Measurements from ENCODE around the gene NACC1. TPM values are rescaled to one million over a fixed set of nuclear protein-coding genes. Genes with fewer than 3 reads are reported as not detected.

Gene NACC1
- total and polyA plus RNA-seq, 2 of the 8 experiments (the other 6 are each of a cell fraction or from before 2014, with no cell fraction given) = 234 to 301 TPM

DNA sequence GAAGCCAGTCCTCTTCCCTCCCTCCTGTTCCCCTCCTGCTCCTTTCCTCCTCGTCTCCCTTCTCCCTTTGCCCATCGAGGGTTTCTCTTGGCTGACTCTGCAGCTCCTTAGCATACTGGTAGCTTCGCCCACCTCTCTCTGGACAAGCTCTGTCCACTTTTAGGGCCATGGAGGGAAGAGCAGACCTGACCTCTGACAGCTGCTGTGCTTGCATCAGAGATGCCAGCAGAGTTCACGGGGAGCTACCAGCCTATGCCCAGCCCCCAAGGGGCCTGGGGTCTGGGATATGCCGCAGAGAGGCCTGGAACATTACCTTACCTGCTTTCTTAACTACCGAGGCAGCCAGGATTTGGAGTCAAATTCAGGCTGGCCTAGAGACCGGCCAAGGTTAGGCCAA, 35.1 kb upstream of the NACC1 start:
- peak overlapping the region; percentile 68; the same call in 1 of the 2 replicates for H2AFZ ChIP-seq (ENCODE audit: low read length)
- no peaks in the 10 kb centered on the region for H3K36me3 ChIP-seq (ENCODE audit: control insufficient read depth in 2 of 4, insufficient read depth in 4 of 4, low read length in 3 of 4)
- DNase-seq (ENCODE audit: low read depth in 1 of 2, low spot score in 2 of 2) (no peak), FAIRE-seq (no peak)
- H2BK5ac ChIP-seq (ENCODE audit: low read depth, low read length) = peak overlapping the region; percentile 68
- H3K56ac ChIP-seq (replicated peaks; ENCODE audit: insufficient read length, low read depth, low read length) = no peak overlapping the region
- no peak overlapping the region for H3K4ac ChIP-seq (replicated peaks; ENCODE audit: insufficient read length, low read depth, low read length)
- H3K23ac ChIP-seq (ENCODE audit: insufficient read length) = no peak overlapping the region
- H3K27ac ChIP-seq (ENCODE audit: low read depth, low read length) = no peak overlapping the region
- H3K4me2 ChIP-seq (ENCODE audit: insufficient read depth in 1 of 2, low read depth in 2 of 2, low read length in 2 of 2) = peak overlapping the region; percentile 5 to 27; a peak in 2 of 4 replicates
- ChIA-PET POLR2A (ENCODE audit: partially characterized antibody) (interaction anchor here (0.6 to 2.0 kb wide), 4 partner anchors 9 to 126 kb away, joined by 3 to 8 read pairs (median 4); partner anchors contain the start of gene GADD45GIP1), CTCF (ENCODE audit: partially characterized antibody) (interaction anchor here (1.4 to 48.8 kb wide), 9 partner anchors 10 to 118 kb away, joined by 4 to 1145 read pairs (median 9); no protein-coding TSS in a partner anchor)
- no peak overlapping the region for H3K4me3 ChIP-seq (ENCODE audit: extremely low read depth in 1 of 4, insufficient read depth in 2 of 4, low read depth in 3 of 4, low read length in 4 of 4)
- H3K9ac ChIP-seq (replicated peaks in 1 of 4; ENCODE audit: extremely low read depth in 1 of 4, low read depth in 3 of 4, low read length in 3 of 4) = no peak overlapping the region
- H4K20me1 ChIP-seq (replicated peaks in 1 of 2; ENCODE audit: control insufficient read depth in 1 of 2, insufficient read depth in 2 of 2, low read length in 2 of 2) = no peaks in the 10 kb centered on the region
- H2BK120ac ChIP-seq (replicated peaks; ENCODE audit: low read depth, low read length) = no peak overlapping the region
- no peak overlapping the region for H2BK20ac ChIP-seq (ENCODE audit: low read length)
- no peaks in the 10 kb centered on the region for H3K79me1 ChIP-seq (ENCODE audit: low read depth, low read length)
- no peak overlapping the region for H3K14ac ChIP-seq (ENCODE audit: insufficient read length)
- peak overlapping the region; percentile 19; the same call in 1 of the 2 replicates for H3K18ac ChIP-seq (ENCODE audit: extremely low read depth, low read length)
- peak overlapping the region; percentile 62; the same call in 1 of the 2 replicates for H2BK12ac ChIP-seq (ENCODE audit: low read depth, low read length)
- H3K9me3 ChIP-seq (ENCODE audit: insufficient read depth in 2 of 2, low read depth in 1 of 2, low read length in 1 of 2) = no peaks in the 10 kb centered on the region
- H2AK5ac ChIP-seq (ENCODE audit: low read depth, low read length) = no peak overlapping the region
- peaks cover 0 to 16% (median 7%) of the 10 kb centered on the region in 4 experiments; a peak in 3 of 7 replicates for H3K27me3 ChIP-seq (replicated peaks in 1 of 4; ENCODE audit: control insufficient read depth in 3 of 4, extremely low read depth in 1 of 4, insufficient read depth in 3 of 4, low read length in 3 of 4)
- peaks cover 7 to 23% (median 14%) of the 10 kb centered on the region in 4 experiments for H3K4me1 ChIP-seq (replicated peaks in 1 of 4; ENCODE audit: control insufficient read depth in 3 of 4, insufficient read depth in 4 of 4, low read length in 3 of 4)
- no peak overlapping the region for H4K5ac ChIP-seq (ENCODE audit: insufficient read length, low read depth, low read length)
- no peak overlapping the region for H4K8ac ChIP-seq (ENCODE audit: extremely low read depth, insufficient read depth, low read length)
- WGBS, 2 experiments (ENCODE audit: extremely low coverage in 1 of 2, insufficient coverage in 1 of 2, insufficient read length in 1 of 2, insufficient replicate concordance in 2 of 2, low coverage in 1 of 2, low lambda C conversion rate in 2 of 2, missing lambda C conversion rate in 1 of 2) = 66% methylated on average over 7 of the region's 7 CpGs; no CpG with 5 or more reads in 1 of the 2 experiments
- H3K23me2 ChIP-seq (ENCODE audit: low read depth, low read length) = no peaks in the 10 kb centered on the region
- H4K91ac ChIP-seq (replicated peaks; ENCODE audit: insufficient read length, low read length) = no peak overlapping the region
- 0 out of 2 replicates have a peak overlapping the region, but pooled peaks have one; percentile 9 for H2BK15ac ChIP-seq (ENCODE audit: low read length)
- H3K79me2 ChIP-seq (ENCODE audit: control insufficient read depth in 1 of 2, insufficient read depth in 2 of 2, low read length in 2 of 2) = no peaks in the 10 kb centered on the region
- no peak for TF ChIP-seq TEAD4 (IDR thresholded peaks at IDR 0.05; ENCODE audit: low read depth, low read length)
- TF ChIP-seq, protein P1, sequence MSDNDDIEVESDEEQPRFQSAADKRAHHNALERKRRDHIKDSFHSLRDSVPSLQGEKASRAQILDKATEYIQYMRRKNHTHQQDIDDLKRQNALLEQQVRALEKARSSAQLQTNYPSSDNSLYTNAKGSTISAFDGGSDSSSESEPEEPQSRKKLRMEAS (IDR thresholded peaks at IDR 0.05) = no peak
- no peak for TF ChIP-seq EZH2 (IDR thresholded peaks at IDR 0.05; ENCODE audit: low read depth, low read length, severe bottlenecking)
- TF ChIP-seq SRF (IDR thresholded peaks at IDR 0.05; ENCODE audit: low read depth, low read length) = no peak
- no peak for TF ChIP-seq TCF12 (IDR thresholded peaks at IDR 0.05; ENCODE audit: low read depth, low read length)
- TF ChIP-seq, protein P2, sequence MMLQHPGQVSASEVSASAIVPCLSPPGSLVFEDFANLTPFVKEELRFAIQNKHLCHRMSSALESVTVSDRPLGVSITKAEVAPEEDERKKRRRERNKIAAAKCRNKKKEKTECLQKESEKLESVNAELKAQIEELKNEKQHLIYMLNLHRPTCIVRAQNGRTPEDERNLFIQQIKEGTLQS (IDR thresholded peaks at IDR 0.05; ENCODE audit: insufficient read depth, low read depth, low read length) = no peak
- TF ChIP-seq RBBP5 (IDR thresholded peaks at IDR 0.05; ENCODE audit: borderline replicate concordance, low read depth, low read length) = no peak

Data from H1 (cell line).